Fibroblast of skin of left quadriceps (primary cell): Measurements from ENCODE around the gene CLEC16A.

Source experiments
- DNase-seq, 2 experiments: peaks; one replicate each; pipeline ENCODE4 v3.0.0-alpha.2; 2013; ENCODE audit warnings: low read depth in 2 of 2

The CLEC16A gene

GRCh38 chr16:11140466-11140865 is 196.1 kb downstream of the CLEC16A start:
- no peak for DNase-seq

- DNase-seq: no peak
Measured at GRCh38 chr16:11140867-11141266, 196.5 kb downstream of the CLEC16A start.

- DNase-seq: no peak
Measured at GRCh38 chr16:11141409-11142260, 197.3 kb downstream of the CLEC16A start.

GRCh38 chr16:11142261-11142630 is 197.9 kb downstream of the CLEC16A start:
- no peak for DNase-seq

GRCh38 chr16:11142951-11143350 is 198.6 kb downstream of the CLEC16A start:
- DNase-seq: no peak

GRCh38 chr16:11143372-11144035 is 199.1 kb downstream of the CLEC16A start:
- DNase-seq: no peak

- DNase-seq: no peak
Measured at GRCh38 chr16:11144122-11144521, 199.8 kb downstream of the CLEC16A start.

- no peak for DNase-seq
Measured at GRCh38 chr16:11145173-11145818, 200.9 kb downstream of the CLEC16A start.

GRCh38 chr16:11145819-11146211 is 201.5 kb downstream of the CLEC16A start:
- DNase-seq: no peak

- no peak for DNase-seq
Measured at GRCh38 chr16:11147033-11147753, 202.8 kb downstream of the CLEC16A start.

- no peak for DNase-seq
Measured at GRCh38 chr16:11147754-11148444, 203.5 kb downstream of the CLEC16A start.

- no peak for DNase-seq
Measured at GRCh38 chr16:11149011-11149616, 204.8 kb downstream of the CLEC16A start.

GRCh38 chr16:11150190-11150589 is 205.8 kb downstream of the CLEC16A start:
- no peak for DNase-seq

GRCh38 chr16:11151156-11151884 is 207.0 kb downstream of the CLEC16A start:
- DNase-seq: no peak

- no peak for DNase-seq
Measured at GRCh38 chr16:11151885-11152629, 207.7 kb downstream of the CLEC16A start.

GRCh38 chr16:11152677-11153331 is 208.4 kb downstream of the CLEC16A start:
- no peak for DNase-seq

- peak in 1 of 2 experiments; percentile 9 for DNase-seq
Measured at GRCh38 chr16:11155284-11155806, 211.0 kb downstream of the CLEC16A start.

GRCh38 chr16:11156401-11156800 is 212.0 kb downstream of the CLEC16A start:
- no peak for DNase-seq

- no peak for DNase-seq
Measured at GRCh38 chr16:11157143-11157542, 212.8 kb downstream of the CLEC16A start.
